Measurements from ENCODE around the gene ALOX5.

Gene ALOX5

GRCh38 chr10:45425621-45426563 is 51.9 kb downstream of the ALOX5 start:
- DNase-seq = no peak

GRCh38 chr10:45427262-45427969 is 53.4 kb downstream of the ALOX5 start:
- no peak for DNase-seq

- DNase-seq = no peak
Observed at GRCh38 chr10:45427970-45428366, 54.0 kb downstream of the ALOX5 start.

GRCh38 chr10:45428611-45429510 is 54.8 kb downstream of the ALOX5 start:
- DNase-seq = no peak

GRCh38 chr10:45429790-45430189 is 55.8 kb downstream of the ALOX5 start:
- DNase-seq = no peak

- DNase-seq = no peak
Observed at GRCh38 chr10:45432113-45432512, 58.1 kb downstream of the ALOX5 start.

- DNase-seq = no peak
Observed at GRCh38 chr10:45432700-45433472, 58.9 kb downstream of the ALOX5 start.

- DNase-seq = no peak
Observed at GRCh38 chr10:45433716-45434469, 59.9 kb downstream of the ALOX5 start.

- DNase-seq = no peak
Observed at GRCh38 chr10:45437587-45438465, 63.8 kb downstream of the ALOX5 start.

- DNase-seq = no peak
Observed at GRCh38 chr10:45438466-45439090, 64.6 kb downstream of the ALOX5 start.

- no peak for DNase-seq
Observed at GRCh38 chr10:45439365-45439764, 65.3 kb downstream of the ALOX5 start.

GRCh38 chr10:45439873-45440272 is 65.9 kb downstream of the ALOX5 start:
- no peak for DNase-seq

- no peak for DNase-seq
Observed at GRCh38 chr10:45440511-45441062, 66.6 kb downstream of the ALOX5 start.

GRCh38 chr10:45441239-45442190 is 67.5 kb downstream of the ALOX5 start:
- DNase-seq = no peak

- DNase-seq = no peak
Observed at GRCh38 chr10:45442251-45442650, 68.2 kb downstream of the ALOX5 start.

GRCh38 chr10:45442662-45443061 is 68.6 kb downstream of the ALOX5 start:
- DNase-seq = no peak

GRCh38 chr10:45443101-45444009 is 69.3 kb downstream of the ALOX5 start:
- no peak for DNase-seq
